Esophagus squamous epithelium (tissue), 5 donors: ENCODE data around the gene NOL4L. TPM values are rescaled to one million over a fixed set of nuclear protein-coding genes. Genes with fewer than 3 reads are reported as not detected.
"Not testable (repeated sequence)": the region's sequence is repeated elsewhere in the genome, so short reads cannot be mapped to it uniquely, and the experiment has no call there.

Experiments used
- DNase-seq: peaks from one replicate; lab custom pipeline; 2025; lab: John Stamatoyannopoulos, UW
- H3K27ac ChIP-seq, 4 donors: fragments of 200-600 bp; sonication (generic); one replicate each; pipeline ENCODE4 v1.5.1; 2016 to 2019; ENCODE audit warnings: mild to moderate bottlenecking in 1 of 4
- H3K27me3 ChIP-seq, 4 donors: fragments of 200-600 bp; sonication (generic); 1 replicate in 3 of 4; 2 replicates in 1 of 4; pipeline versions ENCODE4 v1.5.1 to v1.6.0; 2017 to 2021; ENCODE audit warnings: antibody characterized with exemption in 1 of 4
- H3K36me3 ChIP-seq, 3 donors: fragments of 200-600 bp; sonication (generic); one replicate each; pipeline ENCODE4 v1.5.1; 2016 to 2019
- H3K4me1 ChIP-seq, 3 donors: fragments of 200-600 bp; sonication (generic); one replicate each; pipeline ENCODE4 v1.5.1; 2017 to 2019
- H3K4me3 ChIP-seq, 4 donors: fragments of 200-600 bp; sonication (generic); 1 replicate in 3 of 4; 2 replicates in 1 of 4; pipeline ENCODE4 v1.5.1; 2016 to 2019; ENCODE audit warnings: mild to moderate bottlenecking in 2 of 4, moderate library complexity in 1 of 4
- H3K9me3 ChIP-seq, 3 donors: fragments of 200-600 bp; sonication (generic); one replicate each; pipeline ENCODE4 v1.5.1; 2016 to 2019
- CTCF ChIP-seq, 6 experiments: fragments of 450-650 bp in 4 of 6; fragments of 200-600 bp in 2 of 6; sonication (generic) in 2 of 6; IDR thresholded peaks; one replicate each; pipeline ENCODE4 v1.5.1; 2016 to 2019; ENCODE audit warnings: antibody characterized with exemption in 6 of 6, mild to moderate bottlenecking in 4 of 6, moderate library complexity in 4 of 6
- POLR2A ChIP-seq, 4 donors: fragments of 450-650 bp; IDR thresholded peaks; one replicate each; pipeline ENCODE4 v1.6.1; 2017; ENCODE audit warnings: antibody characterized with exemption in 4 of 4, mild to moderate bottlenecking in 4 of 4, moderate library complexity in 3 of 4
- WGBS, 2 donors: methylation state at CpG; one replicate each; pipeline ENCODE4 v1.1.5; 2018; 5-methylcytosine and 5-hydroxymethylcytosine counted together
- intact Hi-C: fragments of 100-400 bp; cut with DNase I; formaldehyde crosslinking; loops from one replicate; pipeline ENCODE4 v1.15.0; 2022
- total RNA-seq, 4 donors: library from RNA; depleted of rRNA; stranded (reverse); fragments of >200 nt; gene quantifications; one replicate each; pipeline ENCODE4 v1.1.0, GENCODE V29; 2016
- donor health status: DM: yes; HTN: yes; CAD: no.

The NOL4L gene
- total RNA-seq, 4 donors from 2014 or later = 1.5 to 5.1 (median 3.0) TPM

DNA sequence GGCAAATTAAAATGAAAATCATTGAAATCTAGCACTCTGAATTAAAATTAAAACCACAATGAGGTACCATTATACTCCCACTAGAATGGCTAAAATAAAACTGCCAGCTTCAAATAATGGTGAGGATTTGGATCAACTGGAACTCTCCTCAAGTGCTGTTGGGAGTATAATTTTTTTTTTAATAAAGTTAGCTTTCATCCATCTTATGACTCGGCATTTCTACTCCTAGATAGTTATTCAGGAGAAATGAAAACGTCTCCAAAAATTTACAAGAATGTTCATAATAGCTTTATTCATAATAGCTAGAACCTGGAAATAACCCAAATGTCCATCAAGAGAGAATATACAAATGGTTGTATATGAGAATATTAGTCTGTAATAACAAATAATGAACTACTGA, 163.8 kb downstream of the NOL4L start:
- H3K4me3 ChIP-seq = no peak overlapping the region
- no peaks in the 10 kb centered on the region for H3K9me3 ChIP-seq
- H3K4me1 ChIP-seq = no peaks in the 10 kb centered on the region
- intact Hi-C loops = no loop called here
- no peak for DNase-seq
- H3K27ac ChIP-seq = no peak overlapping the region
- H3K27me3 ChIP-seq = no peaks in the 10 kb centered on the region
- WGBS, 2 donors = 25 to 61% methylated on average over 2 of the region's 2 CpGs
- H3K36me3 ChIP-seq = peaks cover 0 to 5% (median 0%) of the 10 kb centered on the region in 3 donors
- TF ChIP-seq POLR2A (IDR thresholded peaks at IDR 0.05) (no peak), CTCF (IDR thresholded peaks at IDR 0.05) (no peak)

DNA sequence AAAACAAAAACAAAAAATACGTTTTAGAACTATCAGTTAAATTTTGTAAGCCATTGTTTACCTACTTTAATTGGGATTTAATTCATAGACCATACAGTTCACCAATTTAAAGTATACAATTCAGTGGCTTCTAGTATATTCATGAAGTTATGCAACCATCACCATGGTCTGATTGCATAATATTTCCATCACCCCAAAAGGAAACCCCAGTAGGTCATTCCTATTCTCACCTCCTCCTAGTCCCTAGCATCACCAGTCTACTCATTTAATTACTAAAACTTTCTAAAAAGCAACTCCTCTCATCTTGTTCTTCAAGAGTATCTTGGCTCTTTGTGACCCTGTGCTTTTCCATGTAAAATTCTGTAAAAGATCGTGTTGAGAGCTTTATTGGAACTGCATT, 166.8 kb downstream of the NOL4L start:
- H3K4me3 ChIP-seq = no peak overlapping the region
- WGBS, 2 donors = 76 to 78% methylated on average over 2 of the region's 2 CpGs
- TF ChIP-seq CTCF (IDR thresholded peaks at IDR 0.05) (no peak), POLR2A (IDR thresholded peaks at IDR 0.05) (no peak)

GRCh38 chr20:32416206-32416605, 168.9 kb downstream of the NOL4L start:
- H3K9me3 ChIP-seq = no peaks in the 10 kb centered on the region
- H3K4me3 ChIP-seq = no peak overlapping the region
- TF ChIP-seq CTCF (IDR thresholded peaks at IDR 0.05) = no peak
- DNase-seq = no peak
- peaks cover 0 to 4% (median 0%) of the 10 kb centered on the region in 3 donors for H3K4me1 ChIP-seq
- WGBS, 2 donors = 77 to 85% methylated on average over 2 of the region's 2 CpGs
- intact Hi-C loops = no loop called here
- no peak overlapping the region for H3K27ac ChIP-seq
- no peaks in the 10 kb centered on the region for H3K36me3 ChIP-seq
- no peaks in the 10 kb centered on the region for H3K27me3 ChIP-seq

More for the DNA sequence above, 166.8 kb downstream of the NOL4L start:
- intact Hi-C loops = no loop called here
- no peaks in the 10 kb centered on the region for H3K9me3 ChIP-seq
- H3K36me3 ChIP-seq = no peaks in the 10 kb centered on the region
- H3K4me1 ChIP-seq = no peaks in the 10 kb centered on the region
- no peaks in the 10 kb centered on the region for H3K27me3 ChIP-seq
- H3K27ac ChIP-seq = no peak overlapping the region
- no peak for DNase-seq

DNA sequence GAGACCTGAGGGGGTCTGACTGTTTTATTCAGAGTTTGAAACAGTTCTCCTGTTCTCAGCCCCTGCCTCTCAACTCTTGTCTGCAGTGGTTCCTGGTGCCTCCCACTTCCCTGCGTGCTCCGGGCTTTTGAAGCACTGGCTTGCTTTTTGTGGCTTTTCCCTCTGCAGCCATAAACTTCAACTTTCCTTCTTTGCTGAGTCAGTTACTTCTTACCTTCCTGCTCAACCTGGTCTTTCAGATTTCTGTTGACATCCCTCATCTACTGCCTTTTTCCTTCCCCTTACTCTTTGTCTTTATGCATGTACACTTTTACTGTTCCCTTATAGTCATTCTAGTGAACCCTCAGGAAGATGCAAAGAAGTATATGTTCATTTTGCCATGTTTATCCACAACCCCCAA, 169.6 kb downstream of the NOL4L start:
- peaks cover 0 to 2% (median 0%) of the 10 kb centered on the region in 3 donors for H3K36me3 ChIP-seq
- intact Hi-C loops = no loop called here
- DNase-seq = no peak
- no peak overlapping the region for H3K4me3 ChIP-seq
- no peaks in the 10 kb centered on the region for H3K9me3 ChIP-seq
- no peak overlapping the region for H3K27ac ChIP-seq
- TF ChIP-seq POLR2A (IDR thresholded peaks at IDR 0.05) = no peak
- no peak for TF ChIP-seq CTCF (IDR thresholded peaks at IDR 0.05)
- no peaks in the 10 kb centered on the region for H3K27me3 ChIP-seq
- 58 to 79% methylated on average over 2 of the region's 2 CpGs for WGBS, 2 donors
- peaks cover 0 to 4% (median 0%) of the 10 kb centered on the region in 3 donors for H3K4me1 ChIP-seq

DNA sequence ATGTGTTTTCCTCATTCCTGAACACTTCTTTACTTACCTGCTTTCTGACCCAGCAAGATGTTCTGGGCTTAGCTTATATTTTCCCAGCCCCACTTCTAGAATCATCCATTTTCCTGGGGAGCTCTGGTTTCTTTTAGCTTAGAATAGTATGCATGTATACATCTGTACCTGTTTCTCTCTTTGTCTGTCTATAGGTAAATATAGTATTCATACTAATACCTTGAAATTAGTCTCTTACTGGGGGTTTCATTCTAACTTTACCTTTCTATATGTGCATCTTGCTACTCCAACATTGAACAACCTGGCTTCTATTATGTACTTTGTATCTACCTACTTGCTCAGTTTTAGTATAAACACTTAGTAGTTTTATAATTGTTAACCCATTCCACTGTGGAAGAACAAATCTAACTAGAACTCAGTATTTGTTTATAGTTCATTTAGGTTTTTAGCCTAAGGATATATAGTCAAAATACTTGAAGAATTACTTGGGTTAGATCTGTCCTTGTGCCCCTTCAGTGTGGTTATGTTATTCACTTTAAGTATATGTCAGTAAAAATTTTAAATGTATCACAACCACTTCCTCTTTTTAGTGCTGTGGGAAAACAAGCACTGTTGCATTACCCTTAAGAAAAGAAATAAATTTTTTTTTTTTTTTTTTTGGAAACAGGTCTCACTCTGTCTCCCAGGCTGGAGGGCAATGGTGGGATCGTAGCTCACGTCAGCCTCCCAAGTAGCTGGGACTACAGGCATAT, 173.0 kb downstream of the NOL4L start:
- Histone ChIP-seq H3K27ac (no peak overlapping the region), H3K36me3 (peaks cover 0 to 22% (median 0%) of the 10 kb centered on the region in 3 donors), H3K4me1 (peaks cover 0 to 10% (median 0%) of the 10 kb centered on the region in 3 donors), H3K9me3 (no peaks in the 10 kb centered on the region), H3K27me3 (no peaks in the 10 kb centered on the region), H3K4me3 (no peak overlapping the region)
- no peak for DNase-seq
- TF ChIP-seq CTCF (IDR thresholded peaks at IDR 0.05) (no peak), POLR2A (IDR thresholded peaks at IDR 0.05) (no peak)
- 82 to 96% methylated on average over 2 of the region's 2 CpGs for WGBS, 2 donors
- intact Hi-C loops = no loop called here

DNA sequence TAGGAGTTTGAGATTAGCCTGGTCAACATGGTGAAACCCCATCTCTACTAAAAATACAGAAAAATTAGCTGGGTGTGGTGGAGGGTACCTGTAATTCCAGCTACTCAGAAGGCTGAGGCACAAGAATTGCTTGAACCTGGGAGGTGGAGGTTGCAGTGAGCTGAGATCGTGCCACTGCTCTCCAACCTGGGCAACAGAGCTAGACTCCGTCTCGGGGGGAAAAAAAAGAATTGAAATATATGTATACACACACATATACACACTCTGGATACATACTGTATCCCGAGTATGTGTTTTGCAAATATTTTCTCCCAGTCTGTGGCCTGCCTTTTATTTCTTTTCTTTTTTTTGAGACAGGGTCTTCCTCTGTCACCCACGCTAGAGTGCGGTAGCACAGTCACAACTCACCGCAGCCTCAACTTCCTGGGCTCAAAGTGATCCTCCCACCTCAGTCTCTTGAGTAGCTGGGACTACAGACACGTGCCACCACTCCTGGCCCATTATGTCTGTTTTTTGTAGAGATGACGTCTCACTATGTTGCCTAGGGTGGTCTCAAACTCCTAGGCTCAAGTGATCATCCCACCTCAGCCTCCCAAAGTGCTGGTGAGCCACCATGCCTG, 177.9 kb downstream of the NOL4L start:
- peaks cover 0 to 17% (median 0%) of the 10 kb centered on the region in 3 donors for H3K4me1 ChIP-seq
- DNase-seq, H3K27me3 ChIP-seq, H3K27ac ChIP-seq, H3K4me3 ChIP-seq, H3K9me3 ChIP-seq, intact Hi-C loops: not testable (repeated sequence)
- peaks cover 0 to 24% (median under 1%) of the 10 kb centered on the region in 3 donors for H3K36me3 ChIP-seq
- 91 to 93% methylated on average over 9 of the region's 9 CpGs for WGBS, 2 donors
